GM21576 (cell line): ENCODE data around the gene SHFL.

ENCODE experiments used
- ATAC-seq: cut with Tn5 transposase; IDR thresholded peaks from one replicate; pipeline ENCODE4 v1.9.1; 2021; ENCODE audit warnings: mild to moderate bottlenecking, moderate library complexity; ENCODE audit not compliant: unreplicated experiment

The SHFL gene

GRCh38 chr19:10087296-10088061 is 1.4 kb downstream of the SHFL start:
- ATAC-seq: no peak

DNA sequence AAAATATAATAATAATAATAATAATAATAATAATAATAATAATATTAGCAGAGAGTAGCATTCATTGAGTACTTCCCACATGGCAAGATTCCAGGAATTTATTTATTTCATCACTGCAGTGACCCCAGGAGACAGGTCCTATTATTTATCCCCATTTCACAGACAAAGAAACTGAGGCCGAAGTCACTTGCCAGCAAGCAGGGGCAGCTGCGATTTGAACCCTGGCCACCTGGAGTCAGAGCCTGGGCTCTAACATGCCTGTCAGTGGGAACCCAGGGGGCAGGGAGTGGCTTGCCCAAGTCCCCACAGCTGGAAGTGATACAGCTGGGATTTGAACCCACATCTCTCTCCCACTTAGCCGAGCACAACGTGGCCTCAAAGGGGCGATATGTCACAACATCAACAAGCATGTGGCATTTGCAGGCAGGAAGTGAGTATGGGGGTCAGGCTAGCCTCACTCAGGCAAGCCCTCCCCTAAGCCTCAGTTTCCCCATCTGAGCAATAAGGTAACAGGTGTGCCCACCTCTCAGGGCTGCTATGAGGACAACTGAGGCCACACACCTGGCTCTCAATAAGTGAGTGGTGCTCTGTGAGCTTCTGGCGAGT is 2.9 kb downstream of the SHFL start:
- ATAC-seq: no peak

- ATAC-seq: no peak
These were observed 3.8 kb downstream of the SHFL start for GRCh38 chr19:10089801-10090375.

DNA sequence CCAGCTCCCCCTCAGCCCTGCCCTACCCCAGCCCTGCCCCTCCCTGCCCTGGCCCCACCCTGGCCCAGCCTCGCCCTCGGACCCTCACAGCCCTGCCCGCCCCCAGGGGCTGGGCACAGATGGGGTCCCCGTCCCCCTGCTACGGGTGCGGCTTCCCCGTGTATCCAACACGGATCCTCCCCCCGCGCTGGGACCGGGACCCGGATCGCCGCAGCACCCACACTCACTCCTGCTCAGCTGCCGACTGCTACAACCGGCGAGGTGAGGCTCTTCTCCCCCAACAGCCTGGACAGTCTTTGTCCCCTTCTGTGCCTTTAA is 5.2 kb downstream of the SHFL start:
- no peak for ATAC-seq

GRCh38 chr19:10091895-10092641 is 6.0 kb downstream of the SHFL start:
- ATAC-seq: no peak

DNA sequence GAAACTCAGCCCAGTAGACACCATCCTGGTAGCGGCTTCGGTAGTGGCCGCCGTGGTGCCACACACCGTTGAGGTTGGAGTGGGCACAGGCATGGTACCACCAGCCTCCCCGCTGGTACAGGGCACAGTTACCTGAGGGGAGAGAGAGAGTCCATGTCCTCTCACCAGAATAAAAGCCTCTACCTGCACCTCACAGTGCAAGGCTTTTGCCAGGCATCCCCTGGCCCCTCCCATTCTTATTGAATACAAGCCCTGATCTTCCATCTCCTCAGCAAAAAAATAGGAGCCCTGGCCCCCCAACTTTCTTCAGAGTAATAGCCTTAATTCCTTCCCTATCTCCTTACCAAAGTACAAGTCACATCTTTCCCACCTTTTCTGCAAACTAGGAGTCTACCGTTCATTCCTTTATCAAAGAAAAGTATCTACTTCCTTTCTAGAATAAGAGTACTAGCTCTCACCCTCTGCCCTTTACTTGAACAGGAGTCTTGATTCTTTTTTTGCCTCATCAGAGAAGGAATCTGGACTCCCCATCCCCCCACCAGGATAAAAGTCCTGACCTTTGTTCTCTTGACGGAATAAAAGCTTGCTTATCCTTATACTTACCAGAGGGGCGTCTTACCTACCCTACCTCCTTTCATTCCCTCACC is 6.7 kb downstream of the SHFL start:
- ATAC-seq: no peak

DNA sequence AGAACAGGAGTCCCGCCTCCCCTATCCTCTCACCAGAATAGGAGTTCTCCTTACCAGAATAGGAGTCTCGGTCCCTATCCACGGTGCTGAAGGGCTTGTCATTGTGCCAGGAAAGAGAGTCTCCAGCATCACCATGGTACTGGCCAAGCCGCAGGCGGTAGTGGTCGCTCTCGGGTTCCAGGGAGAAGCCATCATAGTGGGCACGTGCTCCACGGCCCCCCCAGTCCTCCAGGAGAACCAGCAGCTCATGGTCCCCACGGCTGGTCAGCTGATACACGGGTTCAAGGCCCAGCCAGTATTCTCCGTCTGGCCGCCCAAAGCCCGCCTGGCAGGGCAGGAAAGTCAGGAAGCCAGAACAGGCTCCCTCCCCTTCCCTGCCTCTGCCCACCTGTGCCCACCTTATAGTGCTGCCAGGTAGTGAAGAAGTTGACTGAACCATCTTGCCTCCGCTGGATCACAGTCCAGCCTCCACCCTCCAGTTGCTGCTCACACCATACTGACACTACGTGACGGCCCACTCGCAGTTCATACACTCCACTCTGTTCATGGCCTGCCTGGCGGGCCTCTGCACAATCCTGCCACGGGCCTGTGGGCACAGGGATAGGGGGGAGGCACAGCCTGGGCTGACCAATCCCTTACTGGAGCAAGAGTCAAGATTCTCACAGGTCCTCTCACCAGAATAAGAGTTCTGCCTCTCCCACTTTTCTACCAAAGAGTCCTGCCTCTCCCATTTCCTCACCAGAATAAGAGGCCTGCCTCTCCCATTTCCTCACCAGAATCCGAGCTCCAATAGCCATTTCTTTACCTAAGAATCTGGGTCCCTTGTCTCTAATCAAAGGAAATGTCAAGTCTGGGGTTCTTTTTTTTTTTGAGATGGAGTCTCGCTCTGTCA is 7.4 kb downstream of the SHFL start:
- no peak for ATAC-seq

- ATAC-seq: no peak
These were observed 9.5 kb downstream of the SHFL start for GRCh38 chr19:10095622-10095947.

- ATAC-seq: peak; percentile 62
These were observed 10.0 kb downstream of the SHFL start for GRCh38 chr19:10095948-10096614.

GRCh38 chr19:10096615-10096963 is 10.5 kb downstream of the SHFL start:
- no peak for ATAC-seq

GRCh38 chr19:10100163-10100785 is 14.2 kb downstream of the SHFL start:
- ATAC-seq: no peak

DNA sequence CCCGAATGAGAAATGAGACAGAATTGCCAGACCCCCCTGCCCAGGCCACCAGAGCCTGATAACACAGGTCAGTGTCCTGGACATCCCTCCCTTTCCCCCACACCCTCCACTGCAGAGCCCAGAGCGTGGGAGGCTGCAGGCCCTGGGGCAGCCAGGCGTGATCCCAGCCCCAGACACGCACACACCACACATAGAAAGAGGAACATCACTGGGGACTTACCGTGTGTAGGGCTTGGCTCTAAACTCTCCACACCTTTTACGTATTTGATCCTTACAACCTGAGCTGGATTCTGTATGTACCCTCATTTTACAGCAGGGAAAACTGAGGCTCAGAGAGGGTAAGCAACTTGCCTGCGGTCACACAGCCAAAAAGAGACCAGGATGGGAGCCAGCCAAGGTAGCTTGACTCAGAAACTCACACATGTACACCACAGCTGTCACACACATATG is 16.7 kb downstream of the SHFL start:
- ATAC-seq: peak; percentile 28

DNA sequence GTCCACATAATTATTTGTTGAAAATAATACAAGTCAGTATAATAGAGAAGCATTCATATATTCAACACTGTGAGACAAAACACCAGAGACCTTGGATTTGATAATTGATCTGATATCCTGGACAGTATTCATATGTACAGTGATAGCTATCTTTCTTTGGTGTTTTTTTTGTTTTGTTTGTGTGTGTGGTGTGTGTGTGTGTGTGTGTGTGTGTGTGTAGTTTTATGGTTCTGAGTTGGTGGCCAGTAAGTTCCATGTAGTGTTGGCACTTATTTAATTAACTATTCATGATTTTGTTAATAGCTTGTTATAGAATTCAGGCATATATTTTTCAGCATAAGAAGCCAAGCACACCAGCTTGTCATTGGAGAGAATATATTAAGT is 18.0 kb downstream of the SHFL start:
- no peak for ATAC-seq

GRCh38 chr19:10104665-10105508 is 18.8 kb downstream of the SHFL start:
- peak; percentile 44 for ATAC-seq

- ATAC-seq: no peak
These were observed 19.5 kb downstream of the SHFL start for GRCh38 chr19:10105509-10106099.

GRCh38 chr19:10106100-10106936 is 20.2 kb downstream of the SHFL start, which contains the start of gene PPAN:
Gene PPAN (plus strand): TSS chr19:10106362. CDS start chr19:10106395, 33 bp downstream.
- peak; percentile 42 for ATAC-seq

DNA sequence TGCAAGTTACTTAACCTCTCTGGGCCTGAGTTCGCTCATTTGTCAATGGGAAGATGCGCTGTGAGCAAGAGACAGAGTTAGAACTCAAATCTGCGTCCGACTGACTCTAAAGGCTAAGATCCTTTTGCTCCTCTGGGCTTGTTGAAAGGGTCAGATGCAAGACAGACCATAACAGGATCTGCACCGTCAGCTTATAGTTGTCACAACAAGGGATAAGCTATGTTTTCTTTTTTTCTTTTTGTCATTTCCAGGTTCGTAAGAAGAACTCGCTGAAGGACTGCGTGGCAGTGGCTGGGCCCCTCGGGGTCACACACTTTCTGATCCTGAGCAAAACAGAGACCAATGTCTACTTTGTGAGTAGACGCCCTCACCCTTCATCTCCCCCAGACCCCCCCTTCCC is 21.1 kb downstream of the SHFL start:
- ATAC-seq: no peak
